Activated T-cell treated with anti-CD3 and anti-CD28 coated beads for 48 hours (primary cell): ENCODE measurements around the gene PARD6B.

Experiments used
- DNase-seq: peaks from one replicate; pipeline ENCODE4 v3.0.0-alpha.2; 2020; ENCODE audit warnings: low read depth

Gene PARD6B

GRCh38 chr20:50724112-50724725 is 7.2 kb upstream of the PARD6B start:
- DNase-seq = no peak

- peak; percentile 70 for DNase-seq
Measured at GRCh38 chr20:50724851-50725723, 6.3 kb upstream of the PARD6B start.

- no peak for DNase-seq
Measured at GRCh38 chr20:50725724-50726005, 5.7 kb upstream of the PARD6B start.

- no peak for DNase-seq
Measured at GRCh38 chr20:50726955-50727791, 4.2 kb upstream of the PARD6B start.

- DNase-seq = no peak
Measured at GRCh38 chr20:50727792-50728485, 3.4 kb upstream of the PARD6B start.

- DNase-seq = no peak
Measured at GRCh38 chr20:50728486-50728980, 2.8 kb upstream of the PARD6B start.

- no peak for DNase-seq
Measured at GRCh38 chr20:50728981-50729874, 2.2 kb upstream of the PARD6B start.

GRCh38 chr20:50729901-50730764 is 1.2 kb upstream of the PARD6B start:
- DNase-seq = no peak

GRCh38 chr20:50730765-50731054 is 670 bp upstream of the PARD6B start:
- no peak for DNase-seq

- no peak for DNase-seq
Measured at GRCh38 chr20:50731930-50732690, 730 bp downstream of the PARD6B start.

GRCh38 chr20:50733644-50734349 is 2.4 kb downstream of the PARD6B start:
- DNase-seq = no peak

GRCh38 chr20:50734730-50735679 is 3.6 kb downstream of the PARD6B start:
- DNase-seq = no peak

- no peak for DNase-seq
Measured at GRCh38 chr20:50735813-50736212, 4.4 kb downstream of the PARD6B start.

GRCh38 chr20:50737352-50737751 is 6.0 kb downstream of the PARD6B start:
- DNase-seq = no peak

- DNase-seq = no peak
Measured at GRCh38 chr20:50743087-50743486, 11.7 kb downstream of the PARD6B start.

GRCh38 chr20:50744143-50744792 is 12.9 kb downstream of the PARD6B start:
- no peak for DNase-seq

- DNase-seq = no peak
Measured at GRCh38 chr20:50745634-50746137, 14.3 kb downstream of the PARD6B start.
